ENCODE data around the gene CDKN2B. TPM values are rescaled to one million over a fixed set of nuclear protein-coding genes. Genes with fewer than 3 reads are reported as not detected.

Gene CDKN2B
- total RNA-seq, 4 donors from 2014 or later: 0.83 to 11.8 (median 2.9) TPM

GRCh38 chr9:22047596-22047995, 38.5 kb upstream of the CDKN2B start:
- intact Hi-C loops (cut with DNase I; ENCODE audit: low total_unique reads): no loop called here
- H3K9me3 ChIP-seq: no peaks in the 10 kb centered on the region
- no peaks in the 10 kb centered on the region for H3K4me1 ChIP-seq
- no peak for DNase-seq
- TF ChIP-seq CTCF (IDR thresholded peaks at IDR 0.05) (no peak), POLR2A (IDR thresholded peaks at IDR 0.05) (no peak)
- H3K27ac ChIP-seq: no peak overlapping the region
- H3K27me3 ChIP-seq: no peaks in the 10 kb centered on the region
- no peak overlapping the region for H3K4me3 ChIP-seq
- no peaks in the 10 kb centered on the region for H3K36me3 ChIP-seq

GRCh38 chr9:22046243-22046885, 37.3 kb upstream of the CDKN2B start:
- H3K4me1 ChIP-seq: no peaks in the 10 kb centered on the region
- no peak overlapping the region for H3K27ac ChIP-seq
- no peaks in the 10 kb centered on the region for H3K27me3 ChIP-seq
- no peak overlapping the region for H3K4me3 ChIP-seq
- TF ChIP-seq POLR2A (IDR thresholded peaks at IDR 0.05) (no peak), CTCF (IDR thresholded peaks at IDR 0.05) (no peak)
- intact Hi-C loops (cut with DNase I; ENCODE audit: low total_unique reads): no loop called here
- no peaks in the 10 kb centered on the region for H3K9me3 ChIP-seq
- no peak for DNase-seq
- H3K36me3 ChIP-seq: no peaks in the 10 kb centered on the region

GRCh38 chr9:22045423-22045822, 36.3 kb upstream of the CDKN2B start:
- no peaks in the 10 kb centered on the region for H3K36me3 ChIP-seq
- H3K4me3 ChIP-seq: no peak overlapping the region
- H3K9me3 ChIP-seq: no peaks in the 10 kb centered on the region
- no peaks in the 10 kb centered on the region for H3K4me1 ChIP-seq
- no peak for DNase-seq
- H3K27me3 ChIP-seq: no peaks in the 10 kb centered on the region
- TF ChIP-seq CTCF (IDR thresholded peaks at IDR 0.05): no peak
- TF ChIP-seq POLR2A (IDR thresholded peaks at IDR 0.05): no peak
- H3K27ac ChIP-seq: no peak overlapping the region
- intact Hi-C loops (cut with DNase I; ENCODE audit: low total_unique reads): no loop called here

GRCh38 chr9:22044583-22044982, 35.5 kb upstream of the CDKN2B start:
- Histone ChIP-seq H3K4me3 (no peak overlapping the region), H3K9me3 (no peaks in the 10 kb centered on the region), H3K36me3 (no peaks in the 10 kb centered on the region), H3K27me3 (no peaks in the 10 kb centered on the region), H3K4me1 (no peaks in the 10 kb centered on the region), H3K27ac (no peak overlapping the region)
- no peak for DNase-seq
- TF ChIP-seq CTCF (IDR thresholded peaks at IDR 0.05) (no peak), POLR2A (IDR thresholded peaks at IDR 0.05) (no peak)
- intact Hi-C loops (cut with DNase I; ENCODE audit: low total_unique reads): no loop called here

GRCh38 chr9:22043928-22044327, 34.8 kb upstream of the CDKN2B start:
- no peaks in the 10 kb centered on the region for H3K27me3 ChIP-seq
- H3K9me3 ChIP-seq: no peaks in the 10 kb centered on the region
- no peak overlapping the region for H3K27ac ChIP-seq
- intact Hi-C loops (cut with DNase I; ENCODE audit: low total_unique reads): no loop called here
- TF ChIP-seq POLR2A (IDR thresholded peaks at IDR 0.05) (no peak), CTCF (IDR thresholded peaks at IDR 0.05) (no peak)
- DNase-seq: no peak
- H3K4me3 ChIP-seq: no peak overlapping the region
- no peaks in the 10 kb centered on the region for H3K36me3 ChIP-seq
- H3K4me1 ChIP-seq: no peaks in the 10 kb centered on the region
